H1 (cell line): ENCODE measurements around the gene ARHGAP32. TPM values are rescaled to one million over a fixed set of nuclear protein-coding genes. Genes with fewer than 3 reads are reported as not detected.

Experiments used
- CTCF ChIA-PET: fragments of 300-600 bp; sonication (Branson Sonifier 250); formaldehyde crosslinking; loops from one replicate; lab custom pipeline; 2021; ENCODE audit not compliant: partially characterized antibody; lab: Charles Lee
- POLR2A ChIA-PET: fragments of 300-600 bp; sonication (Branson Sonifier 250); formaldehyde crosslinking; loops from one replicate; lab custom pipeline; 2021; ENCODE audit warnings: inconsistent platforms; ENCODE audit not compliant: partially characterized antibody; lab: Charles Lee
- DNase-seq, 2 experiments: peaks; one replicate each; pipeline versions ENCODE4 v3.0.0 to v3.0.0-alpha.2; 2010 to 2022; ENCODE audit warnings: low spot score in 2 of 2, low read depth in 1 of 2, mixed read lengths in 1 of 2
- FAIRE-seq: peaks from 2 replicates; lab custom pipeline; 2011; peaks lifted over from hg19 to GRCh38; lab: Jason Lieb, UNC
- H2AFZ ChIP-seq: 2 replicates; pipeline ENCODE4 v1.8.1; 2012; ENCODE audit warnings: low read length, inconsistent platforms
- H2AK5ac ChIP-seq: 2 replicates; pipeline ENCODE4 v1.6.1; 2013; ENCODE audit warnings: low read depth, low read length
- H2BK120ac ChIP-seq: replicated peaks from 2 replicates; pipeline ENCODE3; 2013; ENCODE audit warnings: low read depth, low read length, inconsistent platforms
- H2BK12ac ChIP-seq: 2 replicates; pipeline ENCODE4 v1.6.1; 2013; ENCODE audit warnings: low read depth, low read length
- H2BK15ac ChIP-seq: 2 replicates; pipeline ENCODE4 v1.6.1; 2013; ENCODE audit warnings: low read length
- H2BK20ac ChIP-seq: 2 replicates; pipeline ENCODE4 v1.6.1; 2013; ENCODE audit warnings: low read length
- H2BK5ac ChIP-seq: 2 replicates; pipeline ENCODE4 v1.6.1; 2013; ENCODE audit warnings: low read depth, low read length
- H3K14ac ChIP-seq: 2 replicates; pipeline ENCODE4 v1.6.1; 2013; ENCODE audit warnings: inconsistent platforms; ENCODE audit not compliant: insufficient read length
- H3K18ac ChIP-seq: 2 replicates; pipeline ENCODE4 v1.6.1; 2013; ENCODE audit warnings: low read length; ENCODE audit errors: extremely low read depth
- H3K23ac ChIP-seq: 2 replicates; pipeline ENCODE4 v1.6.1; 2013; ENCODE audit warnings: inconsistent platforms; ENCODE audit not compliant: insufficient read length
- H3K23me2 ChIP-seq: 2 replicates; pipeline ENCODE4 v1.6.1; 2013; ENCODE audit warnings: low read depth, low read length
- H3K27ac ChIP-seq: 2 replicates; pipeline ENCODE4 v1.6.1; 2011; ENCODE audit warnings: low read depth, low read length, inconsistent platforms
- H3K27me3 ChIP-seq, 4 experiments: replicated peaks in 1 of 4; 1 replicate in 1 of 4; 2 replicates in 3 of 4; pipeline versions ENCODE4 v1.6.1 to v1.8.1; 2011 to 2013; ENCODE audit warnings: low read length in 3 of 4, mild to moderate bottlenecking in 3 of 4, inconsistent platforms in 2 of 4, mixed read lengths in 2 of 4, moderate library complexity in 1 of 4; ENCODE audit not compliant: control insufficient read depth in 3 of 4, insufficient read depth in 3 of 4; ENCODE audit errors: extremely low read depth in 1 of 4
- H3K36me3 ChIP-seq, 4 experiments: 2 replicates each; pipeline versions ENCODE4 v1.6.1 to v1.8.1; 2011 to 2013; ENCODE audit warnings: mild to moderate bottlenecking in 4 of 4, low read length in 3 of 4, moderate library complexity in 2 of 4, control low read depth in 1 of 4, inconsistent platforms in 1 of 4; ENCODE audit not compliant: insufficient read depth in 4 of 4, control insufficient read depth in 2 of 4
- H3K4ac ChIP-seq: replicated peaks from 2 replicates; pipeline ENCODE3; 2013; ENCODE audit warnings: low read length, low read depth, mixed read lengths, inconsistent platforms; ENCODE audit not compliant: insufficient read length
- H3K4me1 ChIP-seq, 4 experiments: replicated peaks in 1 of 4; 1 replicate in 1 of 4; 2 replicates in 3 of 4; pipeline versions ENCODE4 v1.6.1 to v1.8.1; 2011 to 2013; ENCODE audit warnings: low read length in 3 of 4, inconsistent platforms in 2 of 4, mixed read lengths in 1 of 4; ENCODE audit not compliant: insufficient read depth in 4 of 4, control insufficient read depth in 3 of 4
- H3K4me2 ChIP-seq, 2 experiments: 2 replicates each; pipeline versions ENCODE4 v1.6.1 to v1.8.1; 2011 to 2013; ENCODE audit warnings: low read depth in 2 of 2, low read length in 2 of 2, control low read depth in 1 of 2, inconsistent platforms in 1 of 2, mild to moderate bottlenecking in 1 of 2; ENCODE audit not compliant: insufficient read depth in 1 of 2
- H3K4me3 ChIP-seq, 4 experiments: fragments of 200-600, 300-600 bp in 1 of 4; sonication (generic), shearing (Covaris generic), sonication (Bioruptor Twin) in 1 of 4; 2 replicates each; pipeline versions ENCODE4 v1.5.1 to v1.8.1; 2011 to 2016; ENCODE audit warnings: low read length in 4 of 4, low read depth in 3 of 4, control low read depth in 2 of 4, inconsistent platforms in 2 of 4, mild to moderate bottlenecking in 2 of 4, mixed read lengths in 1 of 4, moderate library complexity in 1 of 4; ENCODE audit not compliant: insufficient read depth in 2 of 4; ENCODE audit errors: extremely low read depth in 1 of 4
- H3K56ac ChIP-seq: replicated peaks from 2 replicates; pipeline ENCODE3; 2013; ENCODE audit warnings: low read depth, mild to moderate bottlenecking, mixed read lengths, low read length, inconsistent platforms; ENCODE audit not compliant: insufficient read length
- H3K79me1 ChIP-seq: 2 replicates; pipeline ENCODE4 v1.6.1; 2013; ENCODE audit warnings: low read depth, low read length, control low read depth
- H3K79me2 ChIP-seq, 2 experiments: 2 replicates each; pipeline versions ENCODE4 v1.6.1 to v1.8.1; 2012 to 2013; ENCODE audit warnings: low read length in 2 of 2, mild to moderate bottlenecking in 2 of 2, inconsistent platforms in 1 of 2; ENCODE audit not compliant: insufficient read depth in 2 of 2, control insufficient read depth in 1 of 2
- H3K9ac ChIP-seq, 4 experiments: replicated peaks in 1 of 4; 1 replicate in 1 of 4; 2 replicates in 3 of 4; pipeline versions ENCODE4 v1.6.1 to v1.8.1; 2011 to 2013; ENCODE audit warnings: low read depth in 3 of 4, low read length in 3 of 4, control low read depth in 2 of 4, mild to moderate bottlenecking in 2 of 4, moderate library complexity in 2 of 4, inconsistent platforms in 1 of 4; ENCODE audit errors: extremely low read depth in 1 of 4
- H3K9me3 ChIP-seq, 2 experiments: 2 replicates each; pipeline versions ENCODE4 v1.6.1 to v1.8.1; 2012 to 2013; ENCODE audit warnings: mild to moderate bottlenecking in 2 of 2, moderate library complexity in 2 of 2, control low read depth in 1 of 2, inconsistent platforms in 1 of 2, low read depth in 1 of 2, low read length in 1 of 2, mixed read lengths in 1 of 2; ENCODE audit not compliant: insufficient read depth in 2 of 2
- H4K20me1 ChIP-seq, 2 experiments: replicated peaks in 1 of 2; 2 replicates each; pipeline versions ENCODE3 to v1.8.1; 2011 to 2013; ENCODE audit warnings: inconsistent platforms in 2 of 2, low read length in 2 of 2, mild to moderate bottlenecking in 1 of 2; ENCODE audit not compliant: insufficient read depth in 2 of 2, control insufficient read depth in 1 of 2
- H4K5ac ChIP-seq: 2 replicates; pipeline ENCODE4 v1.6.1; 2013; ENCODE audit warnings: low read length, low read depth, mixed read lengths, inconsistent platforms; ENCODE audit not compliant: insufficient read length
- H4K8ac ChIP-seq: 2 replicates; pipeline ENCODE4 v1.8.0; 2013; ENCODE audit warnings: mild to moderate bottlenecking, moderate library complexity, low read length, inconsistent platforms; ENCODE audit not compliant: insufficient read depth; ENCODE audit errors: extremely low read depth
- H4K91ac ChIP-seq: replicated peaks from 2 replicates; pipeline ENCODE3; 2013; ENCODE audit warnings: low read length, mixed read lengths, inconsistent platforms; ENCODE audit not compliant: insufficient read length
- CBX5 ChIP-seq: fragments of 300-800, 300-1000 bp; sonication (generic); IDR thresholded peaks from 2 replicates; pipeline ENCODE4 v1.7.1; 2016; ENCODE audit warnings: antibody characterized with exemption, low read length, low read depth
- CBX8 ChIP-seq: fragments of 300-800, 300-1000 bp; sonication (generic); IDR thresholded peaks from 2 replicates; pipeline ENCODE4 v1.7.1; 2016; ENCODE audit warnings: low read depth, low read length, borderline replicate concordance
- CREB1 ChIP-seq: IDR thresholded peaks from 2 replicates; pipeline ENCODE4 v1.6.1; 2012; ENCODE audit warnings: inconsistent platforms
- CTCF ChIP-seq, 3 experiments: IDR thresholded peaks; 1 replicate in 2 of 3; 2 replicates in 1 of 3; pipeline versions ENCODE4 v1.5.1 to v1.6.1; 2011; ENCODE audit warnings: low read length in 3 of 3, mild to moderate bottlenecking in 3 of 3, inconsistent platforms in 2 of 3, low read depth in 1 of 3, moderate library complexity in 1 of 3; ENCODE audit not compliant: insufficient read depth in 1 of 3; ENCODE audit errors: control extremely low read depth in 1 of 3
- EZH2 ChIP-seq: fragments of 200-600 bp; sonication (generic); IDR thresholded peaks from 2 replicates; pipeline ENCODE4 v1.7.1; 2012; ENCODE audit warnings: low read depth, mild to moderate bottlenecking, moderate library complexity, low read length, inconsistent platforms; ENCODE audit not compliant: severe bottlenecking
- KDM5A ChIP-seq: fragments of 200-600 bp; IDR thresholded peaks from 2 replicates; pipeline ENCODE4 v1.7.1; 2012; ENCODE audit warnings: mild to moderate bottlenecking, low read length, inconsistent platforms, mixed read lengths
- MAFK ChIP-seq: IDR thresholded peaks from 2 replicates; pipeline ENCODE4 v1.6.1; 2012; ENCODE audit warnings: low read depth, mild to moderate bottlenecking, improper control_type of control experiment, low read length
- POLR2AphosphoS5 ChIP-seq: IDR thresholded peaks from 2 replicates; pipeline ENCODE4 v1.6.1; 2011; ENCODE audit warnings: low read depth, low read length
- RXRA ChIP-seq: IDR thresholded peaks from 2 replicates; pipeline ENCODE4 v1.6.1; 2011; ENCODE audit warnings: low read depth, mild to moderate bottlenecking, low read length, moderate library complexity; ENCODE audit not compliant: insufficient read depth
- SAP30 ChIP-seq: fragments of 300-600 bp; sonication (generic); IDR thresholded peaks from 2 replicates; pipeline ENCODE4 v1.7.1; 2012; ENCODE audit warnings: low read length, moderate library complexity, mild to moderate bottlenecking, inconsistent platforms; ENCODE audit not compliant: insufficient read depth, insufficient replicate concordance
- SIX5 ChIP-seq: IDR thresholded peaks from 2 replicates; pipeline ENCODE4 v1.6.1; 2011; ENCODE audit warnings: mild to moderate bottlenecking, low read depth, low read length
- SRF ChIP-seq: IDR thresholded peaks from 2 replicates; pipeline ENCODE4 v1.6.1; 2011; ENCODE audit warnings: mild to moderate bottlenecking, low read depth, low read length, moderate library complexity
- WGBS, 2 experiments: shearing (Covaris generic) in 1 of 2; methylation state at CpG; one replicate each; pipeline versions ENCODE4 v1.1.6 to v1.1.7; 2013 to 2015; ENCODE audit warnings: low lambda C conversion rate in 2 of 2, mixed read lengths in 2 of 2, inconsistent platforms in 1 of 2, low coverage in 1 of 2, missing lambda C conversion rate in 1 of 2; ENCODE audit not compliant: insufficient replicate concordance in 2 of 2, insufficient coverage in 1 of 2, insufficient read length in 1 of 2; ENCODE audit errors: extremely low coverage in 1 of 2, missing lambda C conversion rate in 1 of 2; 5-methylcytosine and 5-hydroxymethylcytosine counted together
- polyA plus RNA-seq, 7 experiments: library from polyadenylated mRNA; depleted of rRNA in 3 of 7; stranded (reverse) in 5 of 7; unstranded in 2 of 7; fragments of >200 nt in 5 of 7; fragments of 200-250 nt in 2 of 7; gene quantifications; 1 replicate in 5 of 7; 2 replicates in 1 of 7; 4 replicates in 1 of 7; pipeline versions ENCODE4 v1.2.1 to v1.2.3, GENCODE V29; 2011 to 2013; ENCODE audit warnings: missing spikeins in 2 of 7, mixed read lengths in 2 of 7
- total RNA-seq: library from RNA; stranded (reverse); fragmentation: NEBNext Ultra II Directional; extraction: Animal tissue kit (Norgen Biotek cat#: 25700); gene quantifications from 2 replicates; pipeline ENCODE4 v1.2.1, GENCODE V29; 2021

ARHGAP32 gene
- total and polyA plus RNA-seq, 2 of the 8 experiments (the other 6 are each of a cell fraction or from before 2014, with no cell fraction given): 13.7 to 30.0 TPM

GRCh38 chr11:129225190-129225589 is 33.1 kb upstream of the ARHGAP32 start:
- no peak overlapping the region for H2AK5ac ChIP-seq
- WGBS, 2 experiments: 86% methylated on average over 1 of the region's 1 CpG; no CpG with 5 or more reads in 1 of the 2 experiments
- no peak overlapping the region for H3K56ac ChIP-seq
- peaks cover 0 to 8% (median 3%) of the 10 kb centered on the region in 4 experiments; a peak in 3 of 7 replicates for H3K4me1 ChIP-seq
- no peak overlapping the region for H2BK120ac ChIP-seq
- no peak overlapping the region for H4K8ac ChIP-seq
- no peak overlapping the region for H3K9ac ChIP-seq
- H3K4me2 ChIP-seq: no peak overlapping the region
- ChIA-PET POLR2A (no interaction called here), CTCF (interaction anchor here (0.7 to 1.0 kb wide), 2 partner anchors 10 to 108 kb away, joined by 3 read pairs; no protein-coding TSS in a partner anchor)
- H4K91ac ChIP-seq: no peak overlapping the region
- H3K79me2 ChIP-seq: peaks cover 0 to 92% of the 10 kb centered on the region in 2 experiments; a peak in 2 of 4 replicates
- no peak overlapping the region for H2BK12ac ChIP-seq
- no peak overlapping the region for H3K4me3 ChIP-seq
- no peak overlapping the region for H3K4ac ChIP-seq
- H2AFZ ChIP-seq: no peak overlapping the region
- FAIRE-seq (no peak), DNase-seq (no peak)
- no peak overlapping the region for H4K5ac ChIP-seq
- H3K36me3 ChIP-seq: peaks cover 0 to 4% (median 1%) of the 10 kb centered on the region in 4 experiments; a peak in 3 of 8 replicates
- no peak overlapping the region for H3K18ac ChIP-seq
- H3K27me3 ChIP-seq: no peaks in the 10 kb centered on the region
- H2BK15ac ChIP-seq: no peak overlapping the region
- H3K23me2 ChIP-seq: no peaks in the 10 kb centered on the region
- no peak overlapping the region for H2BK5ac ChIP-seq
- H3K79me1 ChIP-seq: peaks cover 5% of the 10 kb centered on the region; the same call in 1 of the 2 replicates
- H3K27ac ChIP-seq: no peak overlapping the region
- H2BK20ac ChIP-seq: no peak overlapping the region
- peaks cover 0 to 2% of the 10 kb centered on the region in 2 experiments for H4K20me1 ChIP-seq
- H3K23ac ChIP-seq: no peak overlapping the region
- H3K9me3 ChIP-seq: peaks cover 4 to 15% of the 10 kb centered on the region in 2 experiments; a peak in 3 of 4 replicates
- no peak overlapping the region for H3K14ac ChIP-seq
- TF ChIP-seq SAP30 (no peak), RXRA (no peak), EZH2 (no peak), CBX8 (no peak), CREB1 (no peak), POLR2AphosphoS5 (no peak), SRF (no peak), SIX5 (no peak), CBX5 (no peak), CTCF (IDR thresholded peaks at IDR 0.05; ENCODE audit: control extremely low read depth in 1 of 3, insufficient read depth in 1 of 3, low read depth in 1 of 3, low read length in 3 of 3) (no peak), MAFK (no peak), KDM5A (no peak)
